Stimulated activated CD4-positive, alpha-beta T cell treated with anti-CD3 and anti-CD28 coated beads, Interleukin-4, amount 100 ng/mL, for 24 hours (primary cell): ENCODE results near the gene TCAF1.
"Not testable (repeated sequence)": the region's sequence is repeated elsewhere in the genome, so short reads cannot be mapped to it uniquely, and the experiment has no call there.

Experiments used
- DNase-seq: peaks from one replicate; pipeline ENCODE4 v3.0.0-alpha.2; 2020

The TCAF1 gene

DNA sequence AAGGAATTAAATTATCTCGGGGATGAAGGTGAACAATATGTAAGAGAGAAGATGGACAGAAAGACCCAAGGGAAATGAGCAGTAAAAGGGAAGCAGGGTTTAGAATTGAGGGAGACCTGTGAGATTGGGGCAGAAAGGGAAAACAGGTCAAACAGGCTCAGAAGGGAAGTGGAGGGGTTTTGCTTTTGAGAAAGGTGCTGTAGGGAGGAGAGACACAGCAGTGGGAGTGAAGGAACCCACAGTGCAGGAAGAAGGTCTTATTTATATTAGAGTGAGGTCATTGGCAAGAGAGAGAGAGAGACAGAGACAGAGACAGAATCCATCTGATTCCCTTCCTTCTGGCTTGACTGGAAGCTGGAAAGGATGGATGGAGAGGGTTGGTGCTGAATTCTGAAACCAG lies 3.5 kb upstream of the TCAF1 start:
- no peak for DNase-seq

DNA sequence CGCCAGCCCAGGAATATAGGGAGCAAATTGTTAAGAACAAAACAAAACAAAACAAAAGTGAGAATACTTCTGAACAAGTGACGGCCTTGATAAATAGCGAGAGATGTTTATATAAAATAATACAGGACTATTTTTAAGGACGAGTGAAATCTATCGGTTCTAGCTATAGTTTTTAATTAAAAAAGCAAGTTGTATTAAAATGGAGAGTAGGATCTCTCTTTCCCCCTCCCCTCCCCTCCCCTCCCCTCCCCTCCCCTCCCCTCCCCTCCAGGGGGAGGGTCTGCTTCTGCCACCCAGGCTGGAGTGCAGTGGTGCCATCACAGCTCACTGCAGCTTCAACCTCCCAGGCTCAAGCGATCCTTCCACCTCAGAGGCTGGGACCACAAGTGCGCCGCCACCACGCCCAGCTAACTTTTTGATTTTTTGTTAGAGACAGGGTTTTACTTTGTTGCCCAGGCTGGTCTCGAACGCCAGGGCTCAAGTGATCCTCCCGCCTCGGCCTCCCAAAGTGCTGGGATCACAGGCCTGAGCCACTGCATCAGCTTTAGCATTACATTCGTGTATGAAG lies 440 bp upstream of the TCAF1 start:
- DNase-seq: no peak

DNA sequence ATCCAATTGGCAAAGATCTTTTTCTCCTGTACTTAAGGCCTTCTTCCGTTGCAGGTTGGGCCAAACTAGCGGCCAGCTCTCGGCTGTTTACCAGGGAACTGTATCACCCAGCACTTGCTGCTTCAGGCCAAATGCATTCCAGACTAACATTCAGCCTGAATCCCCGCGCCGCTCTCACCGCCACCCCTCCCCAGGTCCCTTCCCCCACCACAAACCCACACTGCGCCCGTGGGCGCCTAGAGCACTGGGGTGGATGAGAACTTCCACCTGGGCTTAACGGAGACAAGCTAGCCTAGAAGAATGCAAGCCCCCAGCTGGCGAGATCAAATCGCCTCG lies 676 bp downstream of the TCAF1 start:
- DNase-seq: no peak

DNA sequence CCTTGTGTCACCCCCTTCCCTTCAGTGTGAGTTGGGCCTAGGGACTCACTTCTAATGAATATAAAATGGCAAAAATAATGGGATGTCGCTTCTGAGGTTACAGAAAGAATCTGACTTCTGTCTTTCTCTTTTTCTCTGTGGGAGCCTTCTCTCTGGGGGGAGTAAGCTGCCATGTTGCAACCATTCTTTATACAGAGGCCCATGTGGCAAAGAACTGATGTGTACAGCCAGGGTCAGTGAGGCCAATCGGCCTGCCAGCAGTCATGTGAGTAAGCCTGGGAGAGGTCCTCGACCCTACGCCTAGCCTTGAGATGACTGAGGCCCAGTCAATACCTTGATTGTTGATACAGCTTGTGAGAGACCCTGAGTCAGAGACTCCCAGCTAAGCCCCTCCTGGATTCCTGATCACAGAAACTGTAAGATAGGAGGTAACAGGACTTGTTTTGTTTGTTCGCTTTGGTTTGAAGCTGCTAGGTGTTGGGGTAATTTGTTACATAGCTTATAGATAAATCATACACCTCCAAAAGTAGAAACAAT lies 1.7 kb downstream of the TCAF1 start:
- no peak for DNase-seq

DNA sequence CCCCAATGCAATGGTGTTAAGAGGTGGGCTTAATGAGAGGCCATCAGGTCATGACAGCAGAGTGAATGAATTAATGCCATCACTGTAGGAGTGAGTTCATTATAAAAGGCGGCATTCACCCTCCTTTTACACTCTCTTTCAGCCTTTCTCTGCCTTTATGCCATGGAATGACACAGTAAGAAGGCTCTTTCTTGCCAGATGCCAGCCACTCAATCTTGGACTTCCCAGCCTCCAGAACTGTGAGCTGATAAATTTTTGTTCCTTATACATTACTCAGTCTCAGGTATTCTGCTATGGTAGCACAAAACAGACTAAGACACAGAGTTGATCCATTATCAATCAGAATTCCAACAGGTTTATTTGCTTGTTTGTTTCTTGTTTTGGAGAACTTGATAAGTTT lies 3.2 kb downstream of the TCAF1 start:
- no peak for DNase-seq

DNA sequence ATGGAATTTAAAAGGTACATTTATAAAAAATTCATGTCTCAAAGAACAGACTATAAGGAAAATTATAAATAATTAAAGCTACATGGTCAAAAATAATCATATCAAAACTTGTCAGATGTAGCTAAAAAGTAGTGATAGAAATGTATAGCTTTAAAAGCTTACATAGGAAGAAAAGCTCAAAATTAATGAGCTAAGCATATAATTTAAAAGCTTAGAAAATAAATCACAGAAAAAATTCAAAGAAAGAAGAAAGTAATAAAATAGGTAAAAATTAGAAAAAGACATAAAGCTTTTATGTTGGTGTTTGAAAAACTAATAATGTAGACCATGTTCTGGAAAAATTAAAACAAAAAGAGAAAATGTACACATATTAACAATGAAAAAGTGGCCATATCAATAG lies 5.3 kb downstream of the TCAF1 start:
- DNase-seq: no peak

DNA sequence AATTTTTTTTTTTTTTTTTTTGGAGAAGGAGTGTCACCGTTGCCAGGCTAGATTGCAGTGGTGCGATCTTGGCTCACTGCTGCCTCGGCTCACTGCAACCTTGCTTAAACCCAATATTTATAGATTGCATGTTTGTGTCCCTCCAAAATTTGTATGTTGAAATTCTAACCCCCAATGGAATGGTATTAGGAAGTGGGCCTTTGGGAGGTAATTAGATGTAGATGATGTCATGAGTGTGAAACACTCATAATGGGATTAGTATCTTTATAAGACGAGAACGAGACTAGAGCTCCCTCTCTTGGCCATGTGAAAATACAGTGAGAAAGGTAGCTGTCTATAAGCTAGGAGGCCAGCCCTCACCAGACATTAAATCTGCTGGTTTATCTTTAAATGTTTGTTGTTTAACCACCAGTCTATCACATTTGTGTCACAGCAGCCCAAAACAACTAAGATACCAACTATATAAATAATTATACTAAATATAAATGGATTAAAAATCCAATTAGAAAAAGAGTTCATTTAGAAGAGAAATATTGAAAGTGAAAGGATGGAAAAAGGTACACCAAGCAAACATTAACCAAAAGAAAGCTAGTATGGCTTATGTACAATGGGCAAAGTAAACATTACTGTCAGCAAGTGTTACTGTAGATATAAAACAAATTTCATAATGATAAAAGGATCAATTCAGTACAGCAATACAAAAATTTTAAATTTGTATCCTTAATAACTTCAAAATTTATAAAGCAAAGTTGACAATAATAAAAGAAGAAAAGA lies 9.3 kb downstream of the TCAF1 start:
- peak; percentile 21 for DNase-seq

DNA sequence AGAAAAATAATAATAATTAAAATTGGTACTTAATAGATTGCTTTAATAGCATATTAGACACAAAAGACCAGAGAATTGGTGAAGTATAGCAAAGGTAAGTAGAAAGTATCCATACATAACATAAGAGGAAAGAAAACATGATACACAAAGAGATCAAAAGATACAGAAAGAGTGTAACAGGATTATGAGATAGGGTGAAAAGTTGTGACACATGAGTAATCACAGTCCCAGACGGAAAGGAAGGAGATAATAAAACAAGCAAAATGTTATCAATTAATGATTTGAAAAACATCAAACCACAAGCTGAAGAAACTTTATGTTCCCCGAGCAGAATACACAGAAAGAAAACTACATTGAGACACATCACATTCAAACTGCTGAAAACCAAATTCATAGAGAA lies 10.5 kb downstream of the TCAF1 start:
- no peak for DNase-seq

DNA sequence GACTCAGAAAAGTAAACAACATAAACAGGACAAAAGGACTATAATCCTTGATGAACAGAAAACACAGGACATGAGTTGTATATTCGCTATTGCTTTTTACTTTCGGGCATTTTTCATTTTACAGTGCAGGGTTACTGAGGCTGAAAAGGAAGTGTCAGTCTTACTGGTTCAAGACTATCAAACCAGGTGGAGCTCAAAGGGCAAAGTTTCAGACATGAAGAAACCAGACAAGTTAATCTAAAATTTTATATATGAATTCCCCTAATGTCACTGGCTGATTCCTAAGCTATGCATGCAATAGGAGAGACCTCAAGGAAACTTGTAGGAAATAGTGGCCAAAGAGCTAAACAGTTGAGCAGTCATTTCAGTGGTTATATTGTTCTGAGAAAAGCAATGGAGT lies 11.4 kb downstream of the TCAF1 start:
- DNase-seq: no peak

DNA sequence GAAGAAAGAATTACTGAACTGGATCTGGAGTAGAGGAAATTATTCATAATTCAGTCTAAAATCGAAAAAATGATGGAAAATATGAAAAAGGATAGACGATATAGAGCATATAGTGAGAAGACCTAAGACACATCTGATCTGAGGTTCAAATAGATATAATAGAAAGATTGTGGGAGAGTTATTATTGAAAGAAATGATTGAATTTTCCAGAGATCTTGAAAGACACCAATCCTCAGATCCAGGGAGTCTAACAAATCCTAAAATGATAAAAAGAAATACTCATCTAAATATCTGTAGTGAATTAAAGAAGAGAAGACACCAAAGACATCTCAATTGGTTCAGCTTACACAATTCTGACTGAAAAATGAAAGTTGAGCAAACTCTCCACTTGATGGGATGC lies 12.9 kb downstream of the TCAF1 start:
- DNase-seq: no peak

DNA sequence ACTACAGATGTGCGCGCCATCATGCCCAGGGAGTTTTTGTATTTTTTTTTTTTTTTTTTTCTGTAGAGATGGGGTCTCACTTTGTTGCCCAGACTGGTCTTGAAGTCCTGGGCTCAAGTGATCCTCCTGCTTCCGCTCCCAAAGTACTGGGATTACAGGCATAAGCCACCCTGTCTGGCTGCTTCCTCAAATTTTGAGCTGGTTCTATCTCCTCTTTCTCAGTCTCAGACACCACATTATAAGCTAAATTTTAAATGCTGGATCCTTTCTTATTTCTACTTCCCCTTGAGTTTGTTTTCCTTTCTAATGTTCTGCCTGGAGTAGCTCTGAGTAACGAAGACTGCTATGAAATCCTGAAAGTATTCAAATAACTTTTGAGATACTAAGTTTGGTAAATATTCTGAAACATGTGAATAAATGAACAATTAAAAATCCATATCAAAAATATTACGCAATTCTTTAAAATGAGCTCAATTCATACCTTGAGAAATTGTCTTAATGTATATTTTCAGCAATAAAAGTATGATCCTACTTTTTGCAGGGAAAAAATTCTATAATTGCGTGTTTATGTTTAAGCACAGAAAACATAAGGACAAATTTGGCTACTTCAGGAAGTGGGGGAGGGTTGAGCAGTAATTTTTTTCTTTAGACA lies 15.0 kb downstream of the TCAF1 start:
- no peak for DNase-seq

DNA sequence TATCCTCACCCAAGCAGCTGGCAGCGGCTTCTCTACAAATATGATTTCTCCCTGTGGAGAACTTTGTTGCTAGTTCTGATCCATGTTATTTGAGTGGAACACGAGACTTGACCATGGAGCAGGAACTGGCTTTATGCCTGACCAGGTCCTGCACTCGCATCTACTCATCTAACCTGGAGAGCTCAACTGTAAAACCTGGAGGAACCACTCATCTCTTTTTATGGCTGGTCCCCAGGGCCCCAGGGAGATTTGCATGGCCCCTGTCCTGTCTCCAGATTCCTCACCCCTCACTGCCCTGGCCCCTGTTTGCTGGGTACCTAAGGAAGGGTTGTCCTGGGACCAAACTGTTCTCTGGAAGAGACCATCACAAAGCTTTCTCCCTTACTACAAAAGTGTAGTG lies 16.0 kb downstream of the TCAF1 start:
- no peak for DNase-seq

DNA sequence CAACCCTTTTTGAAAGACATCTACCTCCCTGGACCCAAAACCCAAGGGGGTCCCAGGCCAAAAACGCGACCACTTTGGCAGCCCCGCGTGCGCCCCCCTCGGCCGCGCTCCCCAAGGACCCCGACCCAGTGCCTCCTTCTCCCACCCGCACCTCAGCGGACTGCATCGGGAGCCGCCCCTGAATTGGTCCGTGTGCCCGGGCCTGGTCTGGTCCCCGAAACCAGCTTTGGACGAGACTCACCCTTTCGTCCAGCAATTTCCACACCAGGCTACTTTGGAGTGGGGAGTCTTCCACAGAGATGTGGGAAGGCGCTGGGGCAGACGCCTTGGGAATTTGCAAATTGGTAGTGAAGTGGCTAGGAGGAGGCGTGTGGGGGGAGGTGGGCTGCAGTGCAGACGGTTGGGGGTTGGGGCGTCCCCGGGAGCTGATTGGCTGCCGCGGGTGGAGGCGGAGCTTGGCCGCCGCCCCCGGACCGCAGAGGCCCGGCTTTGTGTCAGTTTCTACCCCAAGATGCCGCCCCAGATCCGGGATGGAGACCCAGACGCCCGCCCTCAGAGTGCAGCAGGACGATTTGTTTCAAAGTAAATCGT lies 16.9 kb downstream of the TCAF1 start:
- peak; percentile 16 for DNase-seq

DNA sequence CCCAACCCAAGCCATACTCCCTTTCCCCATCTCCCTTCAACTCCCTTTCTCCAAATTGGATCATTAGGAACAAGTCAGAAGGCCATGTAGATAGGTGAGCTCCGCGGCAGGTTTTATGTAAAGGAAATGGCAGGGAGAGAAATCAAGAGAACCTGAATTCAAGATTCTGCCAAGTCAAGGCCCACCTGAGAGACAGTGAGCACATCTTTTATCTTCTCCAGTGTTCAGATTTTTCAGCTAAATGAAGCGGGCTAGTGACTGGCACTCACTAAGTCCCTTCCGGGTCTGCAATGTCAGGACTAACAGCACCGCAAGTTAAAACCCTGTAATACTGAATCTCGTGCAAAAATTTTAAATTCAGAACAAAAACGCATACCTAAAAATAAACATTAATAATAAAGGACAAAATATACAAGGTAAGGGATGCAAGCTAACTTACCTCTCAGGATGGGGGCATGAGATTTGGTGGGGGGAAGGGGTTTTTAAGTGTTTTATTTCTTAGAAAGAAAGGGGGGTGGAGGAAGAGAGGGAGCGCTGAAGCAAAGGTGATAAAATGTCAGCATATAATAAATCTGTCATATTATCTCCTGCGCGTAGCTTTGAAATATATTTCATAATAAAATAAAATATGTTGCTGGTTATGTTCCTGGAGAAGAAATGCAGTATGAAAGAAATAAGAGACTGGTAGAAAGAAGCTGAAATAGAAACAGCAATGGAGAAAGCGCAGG lies 17.6 kb downstream of the TCAF1 start:
- no peak for DNase-seq

DNA sequence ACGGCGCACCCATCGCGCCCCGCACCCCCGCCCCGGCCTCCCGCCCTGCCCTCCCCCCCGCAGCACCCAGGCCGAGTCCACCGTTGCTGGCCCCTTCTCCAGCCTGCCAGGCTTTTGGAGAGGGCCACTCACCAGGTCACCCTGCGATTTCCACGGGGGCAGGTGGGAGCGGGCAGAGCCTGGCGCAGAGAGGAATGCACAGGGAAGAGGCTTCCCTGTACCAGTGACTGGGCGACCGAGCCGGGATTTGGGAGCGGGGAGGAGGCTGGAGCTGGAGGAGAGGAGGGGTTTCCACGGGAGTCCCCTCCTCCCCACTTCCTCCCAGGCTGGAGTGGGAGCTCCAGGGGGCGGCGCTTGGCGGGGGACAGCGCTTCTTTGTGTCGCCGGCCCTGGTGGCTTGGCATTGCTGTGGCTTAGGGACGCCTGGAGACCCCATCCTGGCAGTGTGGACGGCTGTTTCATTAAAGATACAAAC lies 19.3 kb downstream of the TCAF1 start:
- no peak for DNase-seq

DNA sequence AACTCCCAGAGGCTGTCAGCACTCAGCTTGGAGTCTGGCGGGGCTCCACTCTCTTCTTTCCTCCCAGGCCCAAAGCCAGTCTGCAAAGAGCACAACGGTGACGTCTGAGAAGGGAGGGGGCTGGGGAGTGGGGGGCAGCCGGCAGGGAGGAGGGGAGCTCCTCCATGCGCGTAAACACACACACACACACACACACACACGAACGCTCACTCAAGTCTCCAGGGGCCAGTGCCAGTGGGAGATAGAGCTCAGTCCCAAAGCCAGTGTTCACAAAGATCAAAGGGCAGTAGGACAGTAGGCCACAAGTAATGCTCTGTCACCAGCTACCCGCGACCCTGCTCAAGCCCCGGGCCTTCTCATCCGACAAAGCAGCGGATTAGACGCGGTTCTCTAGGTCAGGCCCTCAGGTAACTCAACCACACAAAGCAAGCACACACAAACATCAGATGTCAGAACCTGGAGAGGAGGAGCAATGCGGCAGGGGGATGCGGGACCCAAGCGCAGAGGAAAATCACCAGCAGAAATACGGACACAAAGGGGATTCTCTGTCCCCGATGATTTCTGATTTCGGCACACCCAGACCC lies 19.9 kb downstream of the TCAF1 start:
- no peak for DNase-seq

DNA sequence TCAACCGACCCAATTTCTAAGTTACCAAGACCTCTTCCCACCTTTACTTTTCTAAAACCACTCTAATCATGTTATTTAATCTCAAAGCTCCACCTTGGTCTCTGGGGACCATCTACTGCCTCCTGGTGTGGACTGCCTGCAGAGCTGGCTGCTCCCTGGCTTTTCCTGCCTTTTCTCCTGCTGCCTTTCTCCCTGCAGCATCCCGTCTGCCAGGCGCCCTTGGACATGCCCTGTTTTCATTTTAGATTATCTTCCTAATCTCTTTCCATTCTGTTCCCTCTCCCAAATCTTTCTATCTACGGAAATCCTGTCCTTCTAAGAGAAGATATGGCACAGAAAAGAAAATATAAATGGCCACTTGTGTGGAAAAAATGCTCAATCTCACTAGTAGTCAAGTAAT lies 23.1 kb downstream of the TCAF1 start:
- no peak for DNase-seq

DNA sequence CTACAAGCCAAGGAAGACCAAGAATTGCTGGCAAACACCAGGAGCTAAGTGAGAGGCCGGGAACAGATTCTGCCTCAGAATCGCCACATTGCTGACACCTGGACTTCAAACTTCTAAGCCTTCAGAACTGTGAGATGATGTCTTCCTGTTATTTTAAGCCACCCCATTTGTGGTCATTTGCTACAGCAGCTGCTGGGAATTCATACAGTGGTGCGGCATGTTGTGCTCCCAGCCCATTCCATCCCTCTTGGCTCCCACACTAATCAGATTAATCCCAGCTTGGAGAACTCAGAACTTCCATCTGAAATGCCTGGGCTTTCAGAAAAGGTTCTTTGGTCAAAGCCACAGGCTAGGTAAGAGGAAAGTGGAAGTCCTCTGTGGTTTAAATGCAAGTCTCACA lies 24.9 kb downstream of the TCAF1 start:
- no peak for DNase-seq

DNA sequence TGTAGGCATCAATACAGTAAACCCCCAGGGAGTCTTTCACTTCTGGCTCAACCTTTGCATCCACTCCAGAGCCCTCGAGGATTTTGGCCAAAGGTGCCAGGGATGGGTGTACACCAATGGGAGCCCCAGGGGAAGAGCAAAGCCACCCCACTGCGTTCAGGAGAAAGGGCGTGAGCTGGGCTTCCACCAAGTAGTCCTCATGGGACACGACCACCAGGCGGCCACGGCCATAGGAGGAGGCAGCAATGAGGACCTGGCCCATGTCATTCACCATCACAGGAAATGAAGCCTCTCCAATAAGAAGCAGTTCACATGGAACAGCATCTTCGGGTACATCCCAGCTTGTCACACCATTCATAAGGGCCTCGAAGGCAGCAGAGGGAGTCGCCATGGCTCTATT lies 25.8 kb downstream of the TCAF1 start:
- no peak for DNase-seq

DNA sequence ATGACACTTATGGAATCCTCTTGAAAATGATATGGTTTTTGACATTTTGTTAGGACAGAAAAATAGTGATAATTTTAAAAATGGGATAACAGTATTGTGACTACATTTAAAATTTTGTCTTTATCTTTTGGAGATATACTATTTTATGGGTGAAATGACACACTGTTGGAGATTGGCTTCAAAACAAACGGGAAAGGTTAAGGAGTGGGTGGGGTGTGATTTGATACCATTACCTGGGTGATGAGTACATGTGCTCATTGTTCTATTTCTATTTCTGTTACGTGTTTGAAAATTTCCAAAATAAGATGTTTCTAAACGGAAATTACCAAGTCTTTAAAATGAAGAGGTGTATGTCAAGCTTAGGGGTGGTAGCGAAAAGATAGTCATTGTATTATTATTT lies 28.7 kb downstream of the TCAF1 start:
- DNase-seq: not testable (repeated sequence)

DNA sequence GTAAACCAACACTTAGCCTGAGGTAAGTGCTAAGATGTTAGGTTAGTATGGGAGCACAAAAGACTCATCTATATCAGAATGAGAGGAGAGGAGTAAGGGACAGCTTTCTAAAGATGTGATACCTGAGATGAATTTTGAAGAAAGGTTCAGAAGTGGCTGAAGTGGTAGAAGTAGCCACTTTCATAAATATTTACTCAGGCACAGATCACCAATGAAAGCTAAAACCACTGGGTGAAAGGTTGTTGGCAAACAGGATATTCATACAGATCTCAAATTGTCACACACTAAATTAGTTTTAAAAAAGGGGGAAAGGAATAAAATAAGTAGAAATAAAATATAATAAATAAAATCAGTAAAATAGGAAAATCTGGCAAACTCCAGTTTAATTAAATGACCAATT lies 30.4 kb downstream of the TCAF1 start:
- not testable (repeated sequence) for DNase-seq

DNA sequence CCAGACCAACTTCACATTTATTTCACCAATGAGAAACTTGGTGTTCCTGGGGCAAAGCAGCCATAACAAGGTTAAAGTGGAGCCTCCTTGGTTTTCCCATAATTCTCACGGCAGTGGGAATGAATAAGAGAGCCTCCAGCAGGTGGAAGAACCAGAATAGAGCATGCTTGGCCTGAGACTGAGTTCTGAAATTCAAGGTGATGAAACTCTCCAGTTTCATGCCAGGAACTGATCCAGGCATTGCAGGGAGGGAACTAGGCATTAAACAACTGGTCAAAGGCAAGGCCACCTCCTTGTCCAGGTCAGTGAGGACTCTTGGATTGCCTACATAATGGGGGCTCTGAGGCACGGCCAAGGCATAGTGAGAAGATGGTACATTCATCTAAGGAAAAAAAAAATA lies 44.0 kb downstream of the TCAF1 start:
- DNase-seq: not testable (repeated sequence)

DNA sequence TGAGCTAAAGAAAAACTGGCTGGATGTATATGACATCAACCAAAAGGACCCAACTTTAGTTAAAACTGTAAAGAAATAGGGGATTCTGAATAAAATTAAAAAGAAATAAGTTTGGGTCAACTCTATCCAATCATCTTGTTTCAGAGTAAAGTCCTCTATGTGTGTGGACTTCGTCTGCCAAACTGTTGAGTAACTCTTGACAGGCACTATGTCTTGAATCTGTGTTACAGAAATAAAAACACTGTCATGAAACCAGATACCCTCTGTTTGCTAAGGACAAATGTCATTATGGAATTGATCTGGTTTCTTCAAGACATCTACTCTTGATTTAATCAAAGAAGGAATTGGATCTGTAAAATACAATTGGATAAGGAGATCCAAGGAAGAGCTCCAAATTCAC lies 46.5 kb downstream of the TCAF1 start:
- DNase-seq: not testable (repeated sequence)
